CD8-positive, alpha-beta memory T cell (primary cell): Measurements from ENCODE around the gene SUFU. TPM values are rescaled to one million over a fixed set of nuclear protein-coding genes. Genes with fewer than 3 reads are reported as not detected.

ENCODE experiments used
- CTCF ChIA-PET: fragments of 350-600 bp; sonication (Branson Sonifier 250); formaldehyde crosslinking; loops from one replicate; lab custom pipeline; 2021; ENCODE audit warnings: antibody characterized with exemption; lab: Charles Lee
- POLR2A ChIA-PET: fragments of 350-600 bp; sonication (Branson Sonifier 250); formaldehyde crosslinking; loops from one replicate; lab custom pipeline; 2021; ENCODE audit warnings: antibody characterized with exemption; lab: Charles Lee
- DNase-seq, 5 donors: peaks; one replicate each; pipeline versions ENCODE4 v3.0.0 to v3.0.0-alpha.2; 2020 to 2022; ENCODE audit warnings: mixed read lengths in 1 of 5
- H3K27ac ChIP-seq: one replicate; pipeline ENCODE4 v1.7.0; 2013; ENCODE audit warnings: low read depth, mild to moderate bottlenecking, low read length, moderate library complexity
- H3K27me3 ChIP-seq: 2 replicates; pipeline ENCODE4 v1.7.0; 2013; ENCODE audit warnings: low read length, mild to moderate bottlenecking; ENCODE audit not compliant: insufficient read depth, poor library complexity, severe bottlenecking
- H3K36me3 ChIP-seq: 2 replicates; pipeline ENCODE4 v1.7.0; 2013; ENCODE audit warnings: mild to moderate bottlenecking, low read length, moderate library complexity; ENCODE audit not compliant: insufficient read depth
- H3K4me1 ChIP-seq: 2 replicates; pipeline ENCODE4 v1.7.0; 2013; ENCODE audit warnings: mild to moderate bottlenecking, low read length, moderate library complexity; ENCODE audit not compliant: insufficient read depth
- H3K4me3 ChIP-seq: 2 replicates; pipeline ENCODE4 v1.7.0; 2013; ENCODE audit warnings: mild to moderate bottlenecking, low read length
- H3K9me3 ChIP-seq: 2 replicates; pipeline ENCODE4 v1.7.0; 2013; ENCODE audit warnings: mild to moderate bottlenecking, low read length
- H3K27ac Mint-ChIP-seq, 8 donors: one replicate each; pipeline ENCODE4 v1.8.0; 2020 to 2021; ENCODE audit warnings: mixed read lengths in 8 of 8, mild to moderate bottlenecking in 6 of 8, inconsistent platforms in 3 of 8, moderate library complexity in 3 of 8
- H3K27me3 Mint-ChIP-seq, 2 donors: one replicate each; pipeline ENCODE4 v1.8.0; 2020 to 2021; ENCODE audit warnings: mixed read lengths in 2 of 2, mild to moderate bottlenecking in 1 of 2, moderate library complexity in 1 of 2
- H3K36me3 Mint-ChIP-seq, 3 donors: one replicate each; pipeline ENCODE4 v1.8.0; 2020 to 2021; ENCODE audit warnings: mixed read lengths in 3 of 3, inconsistent platforms in 1 of 3, mild to moderate bottlenecking in 1 of 3
- H3K4me1 Mint-ChIP-seq, 3 donors: one replicate each; pipeline ENCODE4 v1.8.0; 2020 to 2021; ENCODE audit warnings: mixed read lengths in 3 of 3, inconsistent platforms in 1 of 3, mild to moderate bottlenecking in 1 of 3
- H3K4me3 Mint-ChIP-seq, 7 donors: one replicate each; pipeline ENCODE4 v1.8.0; 2020 to 2021; ENCODE audit warnings: mixed read lengths in 7 of 7, mild to moderate bottlenecking in 6 of 7, moderate library complexity in 4 of 7, inconsistent platforms in 2 of 7
- H3K9me3 Mint-ChIP-seq, 5 donors: one replicate each; pipeline ENCODE4 v1.8.0; 2020 to 2022; ENCODE audit warnings: mixed read lengths in 5 of 5, mild to moderate bottlenecking in 3 of 5, moderate library complexity in 2 of 5, inconsistent platforms in 1 of 5
- polyA plus RNA-seq: library from polyadenylated mRNA; unstranded; fragments of 300-500 nt; fragmentation: Illumina TruSeq; gene quantifications from one replicate; pipeline ENCODE4 v1.2.3, GENCODE V29; 2021
- total RNA-seq, 2 experiments: library from RNA; stranded (reverse); gene quantifications; one replicate each; pipeline ENCODE4 v1.2.3, GENCODE V29; 2021

The SUFU gene
- total and polyA plus RNA-seq, 3 experiments from 2014 or later = 7.5 to 8.3 (median 8.3) TPM

- Histone ChIP-seq H3K27ac (no peak overlapping the region), H3K4me1 (peaks cover 12% of the 10 kb centered on the region), H3K27me3 (no peaks in the 10 kb centered on the region), H3K36me3 (no peaks in the 10 kb centered on the region), H3K9me3 (no peaks in the 10 kb centered on the region), H3K4me3 (no peak overlapping the region)
- H3K9me3 Mint-ChIP-seq = no peaks in the 10 kb centered on the region
- H3K4me3 Mint-ChIP-seq = no peak overlapping the region
- H3K4me1 Mint-ChIP-seq = peaks cover 12 to 18% (median 13%) of the 10 kb centered on the region in 3 donors
- H3K36me3 Mint-ChIP-seq = peaks cover 0 to 10% (median 4%) of the 10 kb centered on the region in 3 donors
- no peaks in the 10 kb centered on the region for H3K27me3 Mint-ChIP-seq
- ChIA-PET CTCF (interaction anchor here (1.1 to 2.8 kb wide), 3 partner anchors 71 to 80 kb away, joined by 3 to 12 read pairs (median 8); no protein-coding TSS in a partner anchor), POLR2A (no interaction called here)
- DNase-seq = no peak
- no peak overlapping the region for H3K27ac Mint-ChIP-seq
These were observed 32.9 kb upstream of the SUFU start for GRCh38 chr10:102470579-102471546.

GRCh38 chr10:102473445-102474331 is 30.1 kb upstream of the SUFU start:
- POLR2A ChIA-PET = interaction anchor here (0.6 to 1.4 kb wide), 6 partner anchors 13 to 319 kb away, joined by 3 to 6 read pairs (median 3); partner anchors contain the start of genes ACTR1A, C10orf95 and FBXL15
- DNase-seq = peak in 2 of 5 donors; percentile 43 to 57
- Mint-ChIP-seq H3K4me1 (peaks cover 13 to 18% (median 13%) of the 10 kb centered on the region in 3 donors), H3K9me3 (no peaks in the 10 kb centered on the region), H3K36me3 (peaks cover 0 to 6% (median 2%) of the 10 kb centered on the region in 3 donors), H3K4me3 (peak overlapping the region in 5 of 7 donors; percentile 5 to 73 (median 38)), H3K27me3 (no peaks in the 10 kb centered on the region), H3K27ac (peak overlapping the region; percentile 60 to 85 (median 66))
- Histone ChIP-seq H3K4me3 (no peak overlapping the region), H3K27me3 (no peaks in the 10 kb centered on the region), H3K36me3 (no peaks in the 10 kb centered on the region), H3K9me3 (no peaks in the 10 kb centered on the region), H3K4me1 (peaks cover 13% of the 10 kb centered on the region), H3K27ac (no peak overlapping the region)
- CTCF ChIA-PET = interaction anchor here (1.0 to 2.8 kb wide), 7 partner anchors 11 to 244 kb away, joined by 3 to 8 read pairs (median 3); partner anchors contain the start of gene C10orf95

GRCh38 chr10:102475451-102476040 is 28.2 kb upstream of the SUFU start:
- Mint-ChIP-seq H3K27me3 (no peaks in the 10 kb centered on the region), H3K9me3 (no peaks in the 10 kb centered on the region), H3K4me1 (peaks cover 16 to 23% (median 18%) of the 10 kb centered on the region in 3 donors), H3K27ac (peak overlapping the region in 3 of 8 donors; percentile 23 to 65 (median 43)), H3K36me3 (peaks cover 0 to 18% (median 2%) of the 10 kb centered on the region in 3 donors), H3K4me3 (no peak overlapping the region)
- H3K4me3 ChIP-seq = no peak overlapping the region
- H3K27ac ChIP-seq = no peak overlapping the region
- peaks cover 16% of the 10 kb centered on the region for H3K4me1 ChIP-seq
- H3K27me3 ChIP-seq = no peaks in the 10 kb centered on the region
- ChIA-PET CTCF (interaction anchor here (1.0 to 1.8 kb wide), 3 partner anchors 72 to 245 kb away, joined by 3 to 5 read pairs (median 3); no protein-coding TSS in a partner anchor), POLR2A (no interaction called here)
- DNase-seq = peak in 1 of 5 donors; percentile 42
- no peaks in the 10 kb centered on the region for H3K36me3 ChIP-seq
- no peaks in the 10 kb centered on the region for H3K9me3 ChIP-seq

- Mint-ChIP-seq H3K4me1 (peaks cover 16 to 23% (median 18%) of the 10 kb centered on the region in 3 donors), H3K4me3 (no peak overlapping the region), H3K9me3 (no peaks in the 10 kb centered on the region), H3K36me3 (peaks cover 0 to 27% (median 2%) of the 10 kb centered on the region in 3 donors), H3K27me3 (no peaks in the 10 kb centered on the region), H3K27ac (peak overlapping the region in 4 of 8 donors; percentile 38 to 68 (median 46))
- peak in 2 of 5 donors; percentile 22 to 43 for DNase-seq
- H3K27me3 ChIP-seq = no peaks in the 10 kb centered on the region
- no peak overlapping the region for H3K27ac ChIP-seq
- ChIA-PET CTCF (interaction anchor here (1.0 to 1.8 kb wide), 4 partner anchors 73 to 246 kb away, joined by 3 to 5 read pairs (median 4); no protein-coding TSS in a partner anchor), POLR2A (no interaction called here)
- H3K4me3 ChIP-seq = no peak overlapping the region
- peaks cover 6% of the 10 kb centered on the region for H3K36me3 ChIP-seq
- H3K4me1 ChIP-seq = peaks cover 16% of the 10 kb centered on the region
- H3K9me3 ChIP-seq = no peaks in the 10 kb centered on the region
These were observed 27.2 kb upstream of the SUFU start for GRCh38 chr10:102476466-102477141.

- CTCF ChIA-PET = interaction anchor here (1.1 to 4.1 kb wide), 18 partner anchors 11 to 310 kb away, joined by 3 to 34 read pairs (median 6); partner anchors contain the start of genes C10orf95 and NFKB2
- no peak for DNase-seq
- Mint-ChIP-seq H3K36me3 (peaks cover 0 to 57% (median 5%) of the 10 kb centered on the region in 3 donors), H3K27ac (peak overlapping the region in 5 of 8 donors; percentile 54 to 75 (median 68)), H3K9me3 (no peaks in the 10 kb centered on the region), H3K4me3 (no peak overlapping the region), H3K4me1 (peaks cover 5 to 6% (median 6%) of the 10 kb centered on the region in 3 donors), H3K27me3 (no peaks in the 10 kb centered on the region)
- Histone ChIP-seq H3K4me3 (no peak overlapping the region), H3K9me3 (no peaks in the 10 kb centered on the region), H3K4me1 (peaks cover 3% of the 10 kb centered on the region), H3K36me3 (peaks cover 33% of the 10 kb centered on the region), H3K27me3 (no peaks in the 10 kb centered on the region), H3K27ac (no peak overlapping the region)
- POLR2A ChIA-PET = interaction anchor here (1.0 kb wide), 1 partner anchor 86 kb away, joined by 3 read pairs; no protein-coding TSS in a partner anchor
These were observed 24.1 kb upstream of the SUFU start for GRCh38 chr10:102479651-102480050.

GRCh38 chr10:102480396-102480795 is 23.4 kb upstream of the SUFU start:
- Mint-ChIP-seq H3K27ac (peak overlapping the region in 2 of 8 donors; percentile 66 to 85), H3K4me3 (no peak overlapping the region), H3K27me3 (no peaks in the 10 kb centered on the region), H3K4me1 (peaks cover 4 to 6% (median 5%) of the 10 kb centered on the region in 3 donors), H3K36me3 (peaks cover 0 to 65% (median 7%) of the 10 kb centered on the region in 3 donors), H3K9me3 (no peaks in the 10 kb centered on the region)
- Histone ChIP-seq H3K27me3 (no peaks in the 10 kb centered on the region), H3K36me3 (peaks cover 40% of the 10 kb centered on the region), H3K4me1 (peaks cover 3% of the 10 kb centered on the region), H3K4me3 (no peak overlapping the region), H3K9me3 (no peaks in the 10 kb centered on the region), H3K27ac (no peak overlapping the region)
- ChIA-PET POLR2A (no interaction called here), CTCF (interaction anchor here (1.2 to 4.1 kb wide), 7 partner anchors 11 to 250 kb away, joined by 3 to 34 read pairs (median 13); partner anchors contain the start of genes C10orf95 and NFKB2)
- DNase-seq = peak in 1 of 5 donors; percentile 33
